ENCODE data around the gene MRC1.

DNA sequence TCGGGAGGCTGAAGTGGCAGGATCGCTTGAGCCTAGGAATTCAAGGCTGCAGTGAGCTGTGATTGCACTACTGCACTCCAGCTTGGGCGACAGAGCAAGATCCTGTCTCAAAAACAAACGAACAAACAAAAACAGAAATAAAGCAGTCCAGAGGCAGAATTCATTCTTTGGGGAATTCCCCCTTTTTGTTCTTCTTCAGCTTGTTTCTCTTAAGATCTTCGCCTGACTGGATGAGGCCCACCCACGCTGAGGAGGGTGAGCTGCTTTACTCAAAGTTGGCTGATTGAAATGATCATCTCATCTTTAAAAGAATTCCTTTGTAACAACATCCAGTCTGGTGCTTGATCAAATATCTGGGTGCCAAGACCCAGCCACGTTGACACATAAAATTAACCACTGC is 10.7 kb downstream of the MRC1 start:
- TF ChIP-seq OVOL3 (tag by site-specific recombination; IDR thresholded peaks at IDR 0.05), result no peak
- TF ChIP-seq, protein P1, sequence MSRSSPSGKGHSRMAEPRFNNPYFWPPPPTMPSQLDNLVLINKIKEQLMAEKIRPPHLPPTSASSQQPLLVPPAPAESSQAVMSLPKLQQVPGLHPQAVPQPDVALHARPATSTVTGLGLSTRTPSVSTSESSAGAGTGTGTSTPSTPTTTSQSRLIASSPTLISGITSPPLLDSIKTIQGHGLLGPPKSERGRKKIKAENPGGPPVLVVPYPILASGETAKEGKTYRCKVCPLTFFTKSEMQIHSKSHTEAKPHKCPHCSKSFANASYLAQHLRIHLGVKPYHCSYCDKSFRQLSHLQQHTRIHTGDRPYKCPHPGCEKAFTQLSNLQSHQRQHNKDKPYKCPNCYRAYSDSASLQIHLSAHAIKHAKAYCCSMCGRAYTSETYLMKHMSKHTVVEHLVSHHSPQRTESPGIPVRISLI (tag by site-specific recombination; IDR thresholded peaks at IDR 0.05), result no peak
- TF ChIP-seq, protein P2, sequence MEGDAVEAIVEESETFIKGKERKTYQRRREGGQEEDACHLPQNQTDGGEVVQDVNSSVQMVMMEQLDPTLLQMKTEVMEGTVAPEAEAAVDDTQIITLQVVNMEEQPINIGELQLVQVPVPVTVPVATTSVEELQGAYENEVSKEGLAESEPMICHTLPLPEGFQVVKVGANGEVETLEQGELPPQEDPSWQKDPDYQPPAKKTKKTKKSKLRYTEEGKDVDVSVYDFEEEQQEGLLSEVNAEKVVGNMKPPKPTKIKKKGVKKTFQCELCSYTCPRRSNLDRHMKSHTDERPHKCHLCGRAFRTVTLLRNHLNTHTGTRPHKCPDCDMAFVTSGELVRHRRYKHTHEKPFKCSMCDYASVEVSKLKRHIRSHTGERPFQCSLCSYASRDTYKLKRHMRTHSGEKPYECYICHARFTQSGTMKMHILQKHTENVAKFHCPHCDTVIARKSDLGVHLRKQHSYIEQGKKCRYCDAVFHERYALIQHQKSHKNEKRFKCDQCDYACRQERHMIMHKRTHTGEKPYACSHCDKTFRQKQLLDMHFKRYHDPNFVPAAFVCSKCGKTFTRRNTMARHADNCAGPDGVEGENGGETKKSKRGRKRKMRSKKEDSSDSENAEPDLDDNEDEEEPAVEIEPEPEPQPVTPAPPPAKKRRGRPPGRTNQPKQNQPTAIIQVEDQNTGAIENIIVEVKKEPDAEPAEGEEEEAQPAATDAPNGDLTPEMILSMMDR (tag by site-specific recombination; IDR thresholded peaks at IDR 0.05), result no peak
- TF ChIP-seq ZNF416 (tag by site-specific recombination; IDR thresholded peaks at IDR 0.05), result no peak

All from HEK293 (cell line).